Measurements from ENCODE around the gene PIGQ. TPM values are rescaled to one million over a fixed set of nuclear protein-coding genes. Genes with fewer than 3 reads are reported as not detected.

Gene PIGQ
- total RNA-seq, 4 donors from 2014 or later: 10.0 to 56.9 (median 30.7) TPM

DNA sequence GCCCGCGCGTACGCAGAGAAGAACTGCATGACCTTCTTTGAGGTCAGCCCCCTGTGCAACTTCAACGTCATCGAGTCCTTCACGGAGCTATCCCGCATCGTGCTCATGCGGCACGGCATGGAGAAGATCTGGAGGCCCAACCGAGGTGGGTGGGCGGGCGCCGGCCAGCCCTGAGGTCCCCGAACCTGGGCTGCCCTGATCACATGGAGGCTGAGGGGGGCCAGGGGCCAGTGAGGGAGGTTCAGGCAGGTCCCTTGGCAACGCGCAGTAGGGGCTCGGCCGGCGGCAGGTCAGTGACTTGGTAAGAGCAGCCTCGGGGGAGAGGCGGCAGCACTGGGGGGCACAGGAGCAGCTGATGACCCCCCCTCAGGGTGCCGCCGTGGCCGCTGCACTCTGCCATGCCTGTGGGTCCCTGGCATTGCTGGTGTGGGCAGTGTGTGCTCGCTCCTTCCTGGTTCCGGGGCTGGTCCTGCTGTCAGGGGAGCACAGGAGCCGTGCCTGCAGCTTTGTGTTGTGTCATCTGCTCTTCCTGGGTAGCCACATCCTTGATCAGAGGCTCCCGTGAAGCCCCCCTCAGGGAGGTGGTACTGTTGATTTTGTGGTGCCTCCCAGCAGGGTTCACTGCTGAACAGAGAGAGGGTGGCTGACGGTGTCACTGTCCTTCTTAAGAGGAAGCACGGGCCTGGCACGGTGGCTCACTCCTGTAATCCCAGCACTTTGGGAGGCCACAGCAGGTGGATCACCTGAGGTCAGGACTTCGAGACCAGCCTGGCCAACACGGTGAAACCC, 56.4 kb downstream of the PIGQ start:
- Histone ChIP-seq H3K27ac (peak overlapping the region; percentile 89 to 93), H3K27me3 (no peaks in the 10 kb centered on the region), H3K4me3 (no peak overlapping the region), H3K4me1 (peaks cover 0 to 11% of the 10 kb centered on the region in 2 donors), H3K9me3 (no peaks in the 10 kb centered on the region), H3K36me3 (no peaks in the 10 kb centered on the region)
- intact Hi-C loops (cut with DNase I; ENCODE audit: low total_unique reads): no loop called here
- peak in 1 of 2 donors; percentile 30 for DNase-seq
- TF ChIP-seq POLR2A (IDR thresholded peaks at IDR 0.05): no peak
- TF ChIP-seq, protein P1, sequence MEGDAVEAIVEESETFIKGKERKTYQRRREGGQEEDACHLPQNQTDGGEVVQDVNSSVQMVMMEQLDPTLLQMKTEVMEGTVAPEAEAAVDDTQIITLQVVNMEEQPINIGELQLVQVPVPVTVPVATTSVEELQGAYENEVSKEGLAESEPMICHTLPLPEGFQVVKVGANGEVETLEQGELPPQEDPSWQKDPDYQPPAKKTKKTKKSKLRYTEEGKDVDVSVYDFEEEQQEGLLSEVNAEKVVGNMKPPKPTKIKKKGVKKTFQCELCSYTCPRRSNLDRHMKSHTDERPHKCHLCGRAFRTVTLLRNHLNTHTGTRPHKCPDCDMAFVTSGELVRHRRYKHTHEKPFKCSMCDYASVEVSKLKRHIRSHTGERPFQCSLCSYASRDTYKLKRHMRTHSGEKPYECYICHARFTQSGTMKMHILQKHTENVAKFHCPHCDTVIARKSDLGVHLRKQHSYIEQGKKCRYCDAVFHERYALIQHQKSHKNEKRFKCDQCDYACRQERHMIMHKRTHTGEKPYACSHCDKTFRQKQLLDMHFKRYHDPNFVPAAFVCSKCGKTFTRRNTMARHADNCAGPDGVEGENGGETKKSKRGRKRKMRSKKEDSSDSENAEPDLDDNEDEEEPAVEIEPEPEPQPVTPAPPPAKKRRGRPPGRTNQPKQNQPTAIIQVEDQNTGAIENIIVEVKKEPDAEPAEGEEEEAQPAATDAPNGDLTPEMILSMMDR (IDR thresholded peaks at IDR 0.05): no peak

DNA sequence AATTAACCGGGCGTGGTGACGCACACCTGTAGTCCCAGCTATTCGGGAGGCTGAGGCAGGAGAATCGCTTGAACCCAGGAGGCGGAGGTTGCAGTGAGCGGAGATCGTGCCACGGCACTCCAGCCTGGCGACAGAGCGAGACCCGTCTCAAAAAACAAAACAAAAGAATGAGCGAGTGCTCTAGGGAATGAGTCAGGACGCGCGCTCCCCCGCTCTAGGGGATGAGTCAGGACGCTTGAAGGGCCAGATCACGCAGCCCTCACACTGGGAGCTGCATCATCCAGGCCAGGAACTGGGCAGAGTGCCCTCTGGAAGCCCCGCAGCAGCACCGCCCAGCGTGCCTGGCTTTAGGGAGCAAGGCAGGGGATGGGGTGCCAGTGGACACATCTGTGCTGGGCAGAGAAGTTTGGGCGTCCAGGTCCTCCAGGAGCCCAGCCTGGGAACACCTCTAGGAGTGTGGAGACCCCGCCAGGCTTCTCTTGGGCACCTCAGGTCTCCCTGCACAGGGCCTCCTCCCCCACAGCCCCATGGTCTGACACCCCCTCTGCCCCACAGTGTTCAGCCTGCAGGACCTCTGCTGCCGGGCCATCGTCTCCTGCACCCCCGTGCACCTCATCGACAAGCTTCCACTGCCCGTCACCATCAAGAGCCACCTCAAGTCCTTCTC, 57.2 kb downstream of the PIGQ start:
- H3K36me3 ChIP-seq: no peaks in the 10 kb centered on the region
- no peaks in the 10 kb centered on the region for H3K27me3 ChIP-seq
- peak overlapping the region; percentile 89 to 93 for H3K27ac ChIP-seq
- H3K9me3 ChIP-seq: no peaks in the 10 kb centered on the region
- H3K4me1 ChIP-seq: peaks cover 0 to 13% of the 10 kb centered on the region in 2 donors
- no peak overlapping the region for H3K4me3 ChIP-seq
- DNase-seq: peak; percentile 89 to 94
- TF ChIP-seq, protein P1 (IDR thresholded peaks at IDR 0.05): no peak
- TF ChIP-seq POLR2A (IDR thresholded peaks at IDR 0.05): no peak
- intact Hi-C loops (cut with DNase I; ENCODE audit: low total_unique reads): no loop called here

DNA sequence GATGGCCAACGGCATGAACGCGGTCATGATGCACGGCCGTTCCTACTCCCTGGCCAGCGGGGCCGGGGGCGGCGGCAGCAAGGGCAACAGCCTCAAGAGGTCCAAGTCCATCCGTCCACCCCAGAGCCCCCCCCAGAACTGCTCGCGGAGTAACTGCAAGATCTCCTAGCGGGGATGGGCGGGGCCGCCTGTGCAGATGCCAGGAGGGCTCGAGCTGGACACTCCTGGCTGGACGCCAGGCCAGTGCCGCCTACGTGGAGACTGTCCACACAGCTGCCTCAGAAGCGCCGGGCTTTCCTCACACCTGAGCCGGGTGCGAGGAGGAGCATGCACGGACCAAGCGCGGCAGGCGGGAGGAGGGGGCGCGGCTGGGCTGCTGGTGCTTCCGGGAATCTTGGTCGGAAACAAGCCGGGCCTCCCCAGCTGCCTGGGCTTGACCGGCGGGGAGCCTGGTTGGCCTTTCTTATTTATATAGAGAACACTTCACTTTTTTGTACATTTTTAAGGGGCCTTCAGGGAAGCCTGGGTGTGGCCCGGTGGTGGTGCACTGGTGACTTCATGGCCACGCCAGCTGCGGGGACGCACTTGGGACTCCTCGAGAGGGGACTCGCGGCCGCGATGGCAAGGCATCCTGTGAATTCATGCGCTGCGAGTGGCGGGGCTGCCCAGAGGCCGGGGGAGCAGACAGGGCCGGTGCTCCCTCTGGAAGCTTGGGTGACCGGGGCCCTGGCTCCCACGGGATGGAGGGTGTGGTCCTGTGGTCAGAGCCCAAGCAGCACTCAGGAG, 57.9 kb downstream of the PIGQ start:
- Histone ChIP-seq H3K27ac (peak overlapping the region; percentile 89 to 93), H3K36me3 (no peaks in the 10 kb centered on the region), H3K4me1 (peaks cover 0 to 13% of the 10 kb centered on the region in 2 donors), H3K9me3 (no peaks in the 10 kb centered on the region), H3K27me3 (no peaks in the 10 kb centered on the region), H3K4me3 (no peak overlapping the region)
- DNase-seq: peak in 1 of 2 donors; percentile 65
- intact Hi-C loops (cut with DNase I; ENCODE audit: low total_unique reads): no loop called here
- TF ChIP-seq, protein P1 (IDR thresholded peaks at IDR 0.05): no peak
- no peak for TF ChIP-seq POLR2A (IDR thresholded peaks at IDR 0.05)

DNA sequence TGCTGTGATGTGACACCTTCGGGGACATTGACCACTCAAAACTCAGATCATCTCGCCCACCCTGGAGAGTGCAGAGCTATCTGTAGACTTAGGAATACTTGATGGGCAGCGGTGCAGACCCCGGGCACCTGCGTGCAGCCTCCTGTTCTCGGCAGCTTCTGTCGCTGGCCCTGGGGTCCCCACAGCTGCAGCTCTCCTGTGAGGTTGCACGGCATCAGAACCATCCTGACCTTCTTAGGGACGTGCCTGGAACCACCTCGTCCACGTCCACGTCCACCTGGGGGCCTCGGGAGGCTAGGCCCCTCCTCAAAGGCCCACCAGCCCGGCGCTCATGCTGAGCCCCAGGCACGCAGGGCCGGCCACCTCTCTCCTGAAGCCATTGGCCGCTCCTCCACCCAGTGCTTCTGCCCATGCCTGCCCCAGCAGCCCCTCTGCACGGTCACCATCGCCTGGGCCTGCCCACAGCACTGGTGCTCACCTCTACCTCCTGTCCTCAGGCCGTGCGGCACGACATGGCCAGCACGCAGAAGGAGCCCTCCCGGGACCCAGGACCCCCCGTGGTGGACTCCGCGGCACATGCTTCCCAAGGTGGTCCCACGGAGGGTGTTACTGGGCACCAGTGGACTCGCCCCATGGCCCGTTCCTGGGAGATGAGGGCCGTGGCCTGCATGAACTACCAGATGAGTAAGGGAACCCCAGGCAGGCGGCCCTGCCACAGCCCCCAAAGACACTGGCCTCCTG, 58.7 kb downstream of the PIGQ start:
- Histone ChIP-seq H3K4me1 (peaks cover 0 to 13% of the 10 kb centered on the region in 2 donors), H3K27ac (no peak overlapping the region), H3K9me3 (no peaks in the 10 kb centered on the region), H3K4me3 (no peak overlapping the region), H3K36me3 (no peaks in the 10 kb centered on the region), H3K27me3 (no peaks in the 10 kb centered on the region)
- intact Hi-C loops (cut with DNase I; ENCODE audit: low total_unique reads): no loop called here
- peak in 1 of 2 donors; percentile 21 for DNase-seq
- TF ChIP-seq, protein P1 (IDR thresholded peaks at IDR 0.05): no peak
- no peak for TF ChIP-seq POLR2A (IDR thresholded peaks at IDR 0.05)
